Measurements from ENCODE around the gene IPPK.

DNA sequence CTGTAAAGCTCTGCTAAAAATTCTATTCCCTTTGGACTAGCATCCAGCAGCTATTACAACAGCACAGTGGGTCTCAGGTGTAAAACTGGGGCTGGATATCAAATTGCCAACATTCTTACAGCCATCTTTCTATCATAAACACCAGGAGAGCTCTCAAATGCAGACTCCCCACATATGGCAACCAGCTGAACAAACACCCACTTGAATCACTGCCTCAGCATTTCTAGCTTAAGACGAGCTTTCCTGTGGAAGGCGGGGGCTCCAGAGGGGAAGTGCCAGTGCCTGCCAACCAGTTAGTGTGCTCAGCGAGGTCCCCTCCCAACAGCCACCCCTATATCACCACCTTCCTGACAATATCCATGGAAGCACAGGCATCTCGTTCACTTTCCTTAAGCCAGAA lies 62.2 kb downstream of the IPPK start:
- TF ChIP-seq, protein P1, sequence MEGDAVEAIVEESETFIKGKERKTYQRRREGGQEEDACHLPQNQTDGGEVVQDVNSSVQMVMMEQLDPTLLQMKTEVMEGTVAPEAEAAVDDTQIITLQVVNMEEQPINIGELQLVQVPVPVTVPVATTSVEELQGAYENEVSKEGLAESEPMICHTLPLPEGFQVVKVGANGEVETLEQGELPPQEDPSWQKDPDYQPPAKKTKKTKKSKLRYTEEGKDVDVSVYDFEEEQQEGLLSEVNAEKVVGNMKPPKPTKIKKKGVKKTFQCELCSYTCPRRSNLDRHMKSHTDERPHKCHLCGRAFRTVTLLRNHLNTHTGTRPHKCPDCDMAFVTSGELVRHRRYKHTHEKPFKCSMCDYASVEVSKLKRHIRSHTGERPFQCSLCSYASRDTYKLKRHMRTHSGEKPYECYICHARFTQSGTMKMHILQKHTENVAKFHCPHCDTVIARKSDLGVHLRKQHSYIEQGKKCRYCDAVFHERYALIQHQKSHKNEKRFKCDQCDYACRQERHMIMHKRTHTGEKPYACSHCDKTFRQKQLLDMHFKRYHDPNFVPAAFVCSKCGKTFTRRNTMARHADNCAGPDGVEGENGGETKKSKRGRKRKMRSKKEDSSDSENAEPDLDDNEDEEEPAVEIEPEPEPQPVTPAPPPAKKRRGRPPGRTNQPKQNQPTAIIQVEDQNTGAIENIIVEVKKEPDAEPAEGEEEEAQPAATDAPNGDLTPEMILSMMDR (IDR thresholded peaks at IDR 0.05) = no peak
- TF ChIP-seq SIN3A (IDR thresholded peaks at IDR 0.05; ENCODE audit: borderline replicate concordance, insufficient read depth, low read depth, low read length) (no peak), POLR2AphosphoS5 (IDR thresholded peaks at IDR 0.05; ENCODE audit: low read depth, low read length) (no peak), TCF7L2 (IDR thresholded peaks at IDR 0.05; ENCODE audit: low read depth, low read length) (no peak)
- TF ChIP-seq, protein P2, sequence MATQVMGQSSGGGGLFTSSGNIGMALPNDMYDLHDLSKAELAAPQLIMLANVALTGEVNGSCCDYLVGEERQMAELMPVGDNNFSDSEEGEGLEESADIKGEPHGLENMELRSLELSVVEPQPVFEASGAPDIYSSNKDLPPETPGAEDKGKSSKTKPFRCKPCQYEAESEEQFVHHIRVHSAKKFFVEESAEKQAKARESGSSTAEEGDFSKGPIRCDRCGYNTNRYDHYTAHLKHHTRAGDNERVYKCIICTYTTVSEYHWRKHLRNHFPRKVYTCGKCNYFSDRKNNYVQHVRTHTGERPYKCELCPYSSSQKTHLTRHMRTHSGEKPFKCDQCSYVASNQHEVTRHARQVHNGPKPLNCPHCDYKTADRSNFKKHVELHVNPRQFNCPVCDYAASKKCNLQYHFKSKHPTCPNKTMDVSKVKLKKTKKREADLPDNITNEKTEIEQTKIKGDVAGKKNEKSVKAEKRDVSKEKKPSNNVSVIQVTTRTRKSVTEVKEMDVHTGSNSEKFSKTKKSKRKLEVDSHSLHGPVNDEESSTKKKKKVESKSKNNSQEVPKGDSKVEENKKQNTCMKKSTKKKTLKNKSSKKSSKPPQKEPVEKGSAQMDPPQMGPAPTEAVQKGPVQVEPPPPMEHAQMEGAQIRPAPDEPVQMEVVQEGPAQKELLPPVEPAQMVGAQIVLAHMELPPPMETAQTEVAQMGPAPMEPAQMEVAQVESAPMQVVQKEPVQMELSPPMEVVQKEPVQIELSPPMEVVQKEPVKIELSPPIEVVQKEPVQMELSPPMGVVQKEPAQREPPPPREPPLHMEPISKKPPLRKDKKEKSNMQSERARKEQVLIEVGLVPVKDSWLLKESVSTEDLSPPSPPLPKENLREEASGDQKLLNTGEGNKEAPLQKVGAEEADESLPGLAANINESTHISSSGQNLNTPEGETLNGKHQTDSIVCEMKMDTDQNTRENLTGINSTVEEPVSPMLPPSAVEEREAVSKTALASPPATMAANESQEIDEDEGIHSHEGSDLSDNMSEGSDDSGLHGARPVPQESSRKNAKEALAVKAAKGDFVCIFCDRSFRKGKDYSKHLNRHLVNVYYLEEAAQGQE (IDR thresholded peaks at IDR 0.05; ENCODE audit: insufficient read depth in 1 of 2, low read depth in 2 of 2, low read length in 1 of 2) = no peak
